Endothelial cell of umbilical vein (primary cell): ENCODE results near the gene NTN1. TPM values are rescaled to one million over a fixed set of nuclear protein-coding genes. Genes with fewer than 3 reads are reported as not detected.

Experiments
- BruUV-seq: library from RNA; stranded (reverse); fragments of 400-500 nt; replicated peaks from 2 replicates; lab custom pipeline; 2021; lab: Mats Ljungman, UMichigan
- CTCF ChIA-PET: fragments of 300-600, 350-600 bp; sonication (Branson Sonifier 250); formaldehyde crosslinking; loops from one replicate; lab custom pipeline; 2021; ENCODE audit warnings: antibody characterized with exemption, inconsistent platforms; lab: Charles Lee
- POLR2A ChIA-PET: fragments of 300-600, 350-600 bp; sonication (Branson Sonifier 250); formaldehyde crosslinking; loops from one replicate; lab custom pipeline; 2021; ENCODE audit warnings: antibody characterized with exemption, inconsistent platforms; lab: Charles Lee
- DNase-seq: peaks from one replicate; pipeline ENCODE4 v3.0.0-alpha.2; 2011; ENCODE audit warnings: low read depth, low spot score
- FAIRE-seq: peaks from 2 replicates; lab custom pipeline; 2011; peaks lifted over from hg19 to GRCh38; lab: Jason Lieb, UNC
- H2AFZ ChIP-seq: 2 replicates; pipeline ENCODE4 v1.6.0; 2012; ENCODE audit warnings: low read depth, low read length, control low read depth, inconsistent platforms
- H3K27ac ChIP-seq: 2 replicates; pipeline ENCODE4 v1.5.1; 2011; ENCODE audit warnings: low read depth, mild to moderate bottlenecking, control low read depth, low read length, moderate library complexity; ENCODE audit not compliant: insufficient read depth
- H3K27me3 ChIP-seq, 2 experiments: 2 replicates each; pipeline versions ENCODE4 v1.6.0 to v1.6.1; 2011; ENCODE audit warnings: low read length in 2 of 2, mixed read lengths in 1 of 2; ENCODE audit not compliant: control insufficient read depth in 2 of 2, insufficient read depth in 2 of 2
- H3K36me3 ChIP-seq, 2 experiments: 2 replicates in 1 of 2; 3 replicates in 1 of 2; pipeline ENCODE4 v1.5.1; 2011; ENCODE audit warnings: low read length in 2 of 2, mild to moderate bottlenecking in 1 of 2, moderate library complexity in 1 of 2; ENCODE audit not compliant: control insufficient read depth in 2 of 2, insufficient read depth in 2 of 2; ENCODE audit errors: extremely low read depth in 1 of 2
- H3K4me1 ChIP-seq: 3 replicates; pipeline ENCODE4 v1.5.1; 2011; ENCODE audit warnings: mild to moderate bottlenecking, low read length; ENCODE audit not compliant: control insufficient read depth, insufficient read depth; ENCODE audit errors: extremely low read depth
- H3K4me2 ChIP-seq: 2 replicates; pipeline ENCODE4 v1.6.1; 2011; ENCODE audit warnings: low read length, control low read depth, mixed read lengths; ENCODE audit not compliant: insufficient read depth
- H3K4me3 ChIP-seq, 3 experiments: fragments of 200-600 bp in 1 of 3; sonication (generic), shearing (Covaris generic) in 1 of 3; replicated peaks in 1 of 3; 2 replicates each; pipeline ENCODE4 v1.5.1; 2011 to 2016; ENCODE audit warnings: control low read depth in 3 of 3, low read length in 3 of 3, mild to moderate bottlenecking in 2 of 3, inconsistent platforms in 1 of 3, low read depth in 1 of 3, moderate library complexity in 1 of 3; ENCODE audit not compliant: insufficient read depth in 1 of 3
- H3K79me2 ChIP-seq: 2 replicates; pipeline ENCODE4 v1.6.0; 2012; ENCODE audit warnings: low read length, inconsistent platforms; ENCODE audit not compliant: control insufficient read depth, insufficient read depth
- H3K9ac ChIP-seq: replicated peaks from 2 replicates; pipeline ENCODE3; 2011; ENCODE audit warnings: low read length, control low read depth; ENCODE audit not compliant: insufficient read depth; ENCODE audit errors: extremely low read depth
- H3K9me1 ChIP-seq: replicated peaks from 3 replicates; pipeline ENCODE4 v1.6.0; 2011; ENCODE audit warnings: mild to moderate bottlenecking, low read length; ENCODE audit not compliant: control insufficient read depth, insufficient read depth; ENCODE audit errors: extremely low read depth
- H3K9me3 ChIP-seq: replicated peaks from 2 replicates; pipeline ENCODE4 v1.5.1; 2012; ENCODE audit warnings: low read length, inconsistent platforms; ENCODE audit not compliant: control insufficient read depth, insufficient read depth
- H4K20me1 ChIP-seq: replicated peaks from 2 replicates; pipeline ENCODE3; 2011; ENCODE audit warnings: mild to moderate bottlenecking, low read length; ENCODE audit not compliant: control insufficient read depth, insufficient read depth; ENCODE audit errors: extremely low read depth
- EZH2 ChIP-seq: IDR thresholded peaks from 2 replicates; pipeline ENCODE4 v1.6.1; 2012; ENCODE audit warnings: borderline replicate concordance, low read depth, mild to moderate bottlenecking, moderate library complexity, low read length, inconsistent platforms; ENCODE audit not compliant: severe bottlenecking
- FOS ChIP-seq: IDR thresholded peaks from 2 replicates; pipeline ENCODE4 v1.6.1; 2011; ENCODE audit warnings: mild to moderate bottlenecking, low read length, moderate library complexity, borderline replicate concordance; ENCODE audit not compliant: insufficient read depth
- GATA2 ChIP-seq: IDR thresholded peaks from 2 replicates; pipeline ENCODE4 v1.7.0; 2011; ENCODE audit warnings: low read depth, mild to moderate bottlenecking, moderate library complexity, mixed read lengths, low read length; ENCODE audit not compliant: insufficient read length, insufficient read depth
- JUN ChIP-seq: IDR thresholded peaks from 2 replicates; pipeline ENCODE4 v1.6.1; 2011; ENCODE audit warnings: borderline replicate concordance, low read depth; ENCODE audit not compliant: insufficient read length, insufficient read depth
- MYC ChIP-seq: IDR thresholded peaks from one replicate; pipeline ENCODE4 v1.6.1; 2011; ENCODE audit warnings: mild to moderate bottlenecking, low read depth, low read length
- POLR2A ChIP-seq: IDR thresholded peaks from 2 replicates; pipeline ENCODE4 v1.6.1; 2012; ENCODE audit warnings: low read depth, mild to moderate bottlenecking, control low read depth, low read length
- POLR2AphosphoS5 ChIP-seq: IDR thresholded peaks from 2 replicates; pipeline ENCODE4 v1.6.1; 2012; ENCODE audit warnings: low read depth, mild to moderate bottlenecking, control low read depth, low read length, moderate library complexity; ENCODE audit not compliant: insufficient read depth
- dilution Hi-C: fragments of 300-500 bp; cut with MboI; formaldehyde crosslinking; loops from one replicate; pipeline ENCODE4 v1.15.0; 2019; ENCODE audit warnings: low sequenced_read_pairs; ENCODE audit not compliant: extremely low pct_ligation_motif_present
- intact Hi-C: fragments of 100-400 bp; cut with micrococcal nuclease; formaldehyde crosslinking; loops from one replicate; pipeline ENCODE4 v1.10.0; 2022
- polyA plus RNA-seq, 4 experiments: library from polyadenylated mRNA; depleted of rRNA in 3 of 4; stranded (reverse) in 3 of 4; unstranded in 1 of 4; fragments of >200 nt; gene quantifications; 2 replicates each; pipeline versions ENCODE4 v1.2.1 to v1.2.3, GENCODE V29; 2011 to 2012; ENCODE audit warnings: missing spikeins in 1 of 4
- total RNA-seq: library from RNA; stranded (reverse); gene quantifications from 2 replicates; pipeline ENCODE4 v1.2.3, GENCODE V29; 2021
- TF ChIP-seq, protein P1 (sequence below): IDR thresholded peaks from 2 replicates; pipeline ENCODE4 v1.6.1; 2011; ENCODE audit not compliant: insufficient read depth, insufficient read length
- TF ChIP-seq, protein P2 (sequence below), 2 donors: IDR thresholded peaks; 1 replicate in 1 of 2; 2 replicates in 1 of 2; pipeline ENCODE4 v1.5.1; 2011; ENCODE audit warnings: low read length in 2 of 2, mild to moderate bottlenecking in 2 of 2, moderate library complexity in 2 of 2, control low read depth in 1 of 2, inconsistent platforms in 1 of 2, low read depth in 1 of 2; ENCODE audit not compliant: insufficient read depth in 1 of 2; ENCODE audit errors: extremely low read depth in 1 of 2

The NTN1 gene
- total and polyA plus RNA-seq, 2 donors (not counting 3 experiments of a cell fraction or from before 2014, with no cell fraction given): 0.10 to 0.18 TPM

DNA sequence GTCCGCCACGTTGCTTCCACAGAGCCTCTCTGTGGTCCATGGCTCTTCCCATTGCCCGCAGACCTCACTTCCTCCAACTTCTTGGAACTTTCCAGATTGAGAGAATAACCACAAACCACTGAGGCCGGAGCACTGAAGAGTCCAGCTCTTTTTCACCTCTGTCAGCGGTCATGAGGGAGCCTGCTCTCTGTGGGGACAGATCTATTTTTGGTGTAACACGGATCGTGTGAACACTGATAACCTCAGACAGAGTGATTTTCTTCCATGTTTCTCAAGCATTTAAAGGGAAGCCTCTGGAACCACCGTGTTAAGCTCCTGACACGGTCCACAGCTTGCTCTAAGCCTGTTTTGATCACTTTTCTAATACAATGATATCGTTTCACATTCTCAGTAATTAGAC is 49.7 kb downstream of the NTN1 start:
- Histone ChIP-seq H3K4me1 (no peaks in the 10 kb centered on the region), H3K4me3 (no peak overlapping the region), H3K4me2 (no peak overlapping the region), H2AFZ (no peak overlapping the region), H3K9me1 (no peaks in the 10 kb centered on the region), H3K9ac (no peak overlapping the region), H4K20me1 (no peaks in the 10 kb centered on the region), H3K27ac (no peak overlapping the region), H3K36me3 (no peaks in the 10 kb centered on the region), H3K9me3 (no peaks in the 10 kb centered on the region), H3K27me3 (no peaks in the 10 kb centered on the region), H3K79me2 (no peaks in the 10 kb centered on the region)
- dilution Hi-C loops: no loop called here
- POLR2A ChIA-PET: no interaction called here
- FAIRE-seq (no peak), DNase-seq (no peak)
- CTCF ChIA-PET: no interaction called here
- intact Hi-C loops: no loop called here
- TF ChIP-seq MYC (no peak), POLR2A (no peak), FOS (no peak), POLR2AphosphoS5 (no peak), EZH2 (no peak), JUN (no peak), GATA2 (no peak)
- TF ChIP-seq, protein P1, sequence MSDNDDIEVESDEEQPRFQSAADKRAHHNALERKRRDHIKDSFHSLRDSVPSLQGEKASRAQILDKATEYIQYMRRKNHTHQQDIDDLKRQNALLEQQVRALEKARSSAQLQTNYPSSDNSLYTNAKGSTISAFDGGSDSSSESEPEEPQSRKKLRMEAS: no peak
- TF ChIP-seq, protein P2, sequence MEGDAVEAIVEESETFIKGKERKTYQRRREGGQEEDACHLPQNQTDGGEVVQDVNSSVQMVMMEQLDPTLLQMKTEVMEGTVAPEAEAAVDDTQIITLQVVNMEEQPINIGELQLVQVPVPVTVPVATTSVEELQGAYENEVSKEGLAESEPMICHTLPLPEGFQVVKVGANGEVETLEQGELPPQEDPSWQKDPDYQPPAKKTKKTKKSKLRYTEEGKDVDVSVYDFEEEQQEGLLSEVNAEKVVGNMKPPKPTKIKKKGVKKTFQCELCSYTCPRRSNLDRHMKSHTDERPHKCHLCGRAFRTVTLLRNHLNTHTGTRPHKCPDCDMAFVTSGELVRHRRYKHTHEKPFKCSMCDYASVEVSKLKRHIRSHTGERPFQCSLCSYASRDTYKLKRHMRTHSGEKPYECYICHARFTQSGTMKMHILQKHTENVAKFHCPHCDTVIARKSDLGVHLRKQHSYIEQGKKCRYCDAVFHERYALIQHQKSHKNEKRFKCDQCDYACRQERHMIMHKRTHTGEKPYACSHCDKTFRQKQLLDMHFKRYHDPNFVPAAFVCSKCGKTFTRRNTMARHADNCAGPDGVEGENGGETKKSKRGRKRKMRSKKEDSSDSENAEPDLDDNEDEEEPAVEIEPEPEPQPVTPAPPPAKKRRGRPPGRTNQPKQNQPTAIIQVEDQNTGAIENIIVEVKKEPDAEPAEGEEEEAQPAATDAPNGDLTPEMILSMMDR (IDR thresholded peaks at IDR 0.05; ENCODE audit: extremely low read depth in 1 of 2, insufficient read depth in 1 of 2, low read depth in 1 of 2, low read length in 2 of 2): no peak
- BruUV-seq: no TSS peak
